Body of pancreas (tissue), 4 donors: ENCODE results near the gene ARHGAP42. TPM values are rescaled to one million over a fixed set of nuclear protein-coding genes. Genes with fewer than 3 reads are reported as not detected.

ENCODE experiments used
- ATAC-seq: fragments of 150-250 bp; one replicate; pipeline ENCODE4 v1.9.1; 2016
- DNase-seq, 4 donors: peaks; one replicate each; pipeline ENCODE4 v3.0.0-alpha.2; 2019
- H3K27ac ChIP-seq, 4 donors: fragments of 200-600 bp; sonication (generic); 1 replicate in 3 of 4; 2 replicates in 1 of 4; pipeline versions ENCODE4 v1.5.1 to v1.6.1; 2016 to 2019; ENCODE audit warnings: mild to moderate bottlenecking in 1 of 4, mixed read lengths in 1 of 4, moderate library complexity in 1 of 4
- H3K27me3 ChIP-seq, 2 donors: fragments of 200-600 bp; sonication (generic); one replicate each; pipeline ENCODE4 v1.6.0; 2016; ENCODE audit warnings: mild to moderate bottlenecking in 1 of 2
- H3K36me3 ChIP-seq, 2 donors: fragments of 200-600 bp; sonication (generic); replicated peaks in 1 of 2; 2 replicates each; pipeline ENCODE4 v1.5.1; 2016; ENCODE audit warnings: low read depth in 2 of 2; ENCODE audit not compliant: insufficient read depth in 1 of 2
- H3K4me1 ChIP-seq: fragments of 200-600 bp; sonication (generic); one replicate; pipeline ENCODE4 v1.6.0; 2016
- H3K4me3 ChIP-seq, 2 donors: fragments of 200-600 bp; sonication (generic); 1 replicate in 1 of 2; 2 replicates in 1 of 2; pipeline ENCODE4 v1.5.1; 2016 to 2019
- H3K9me3 ChIP-seq, 3 donors: fragments of 200-600 bp; sonication (generic); 1 replicate in 2 of 3; 2 replicates in 1 of 3; pipeline ENCODE4 v1.5.1; 2016
- POLR2A ChIP-seq, 3 donors: fragments of 450-650 bp; IDR thresholded peaks; one replicate each; pipeline ENCODE4 v1.6.1; 2016; ENCODE audit warnings: antibody characterized with exemption in 3 of 3, mild to moderate bottlenecking in 2 of 3
- WGBS, 2 donors: methylation state at CpG; one replicate each; pipeline ENCODE4 v1.1.5; 2017; 5-methylcytosine and 5-hydroxymethylcytosine counted together
- intact Hi-C: fragments of 100-400 bp; cut with DNase I; formaldehyde crosslinking; loops from one replicate; pipeline ENCODE4 v1.15.1; 2023
- total RNA-seq, 2 donors: library from RNA; depleted of rRNA; stranded (reverse); fragments of >200 nt; gene quantifications; one replicate each; pipeline ENCODE4 v1.1.0, GENCODE V29; 2016
- TF ChIP-seq, protein P1 (sequence below), 7 experiments: fragments of 450-650 bp in 4 of 7; fragments of 200-600 bp in 3 of 7; sonication (generic) in 3 of 7; IDR thresholded peaks; one replicate each; pipeline ENCODE4 v1.5.1; 2016 to 2019; ENCODE audit warnings: antibody characterized with exemption in 7 of 7

ARHGAP42 gene
- total RNA-seq, 2 donors from 2014 or later: 3.6 to 4.7 TPM

DNA sequence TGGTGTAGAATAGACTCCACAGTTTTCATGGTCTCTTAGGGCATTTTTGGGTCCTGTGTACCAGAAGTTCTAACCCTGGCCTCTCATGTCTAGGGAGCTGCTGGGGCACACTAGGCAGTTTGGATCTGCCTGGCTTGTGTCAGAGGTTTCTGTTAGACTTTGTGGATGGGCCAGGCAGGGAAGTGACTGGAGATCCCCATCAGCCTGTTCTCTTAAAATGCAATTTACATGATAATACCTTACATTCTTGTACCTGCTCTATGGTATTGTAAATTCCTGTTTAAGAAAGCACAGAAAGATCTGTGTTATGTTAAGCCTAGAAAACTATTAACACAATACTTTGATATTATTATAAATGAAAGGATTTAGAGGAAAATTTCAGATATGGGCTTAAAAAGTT, 104.0 kb downstream of the ARHGAP42 start:
- DNase-seq (no peak), ATAC-seq (no peak)
- H3K36me3 ChIP-seq: no peaks in the 10 kb centered on the region
- no peak overlapping the region for H3K4me3 ChIP-seq
- TF ChIP-seq, protein P1, sequence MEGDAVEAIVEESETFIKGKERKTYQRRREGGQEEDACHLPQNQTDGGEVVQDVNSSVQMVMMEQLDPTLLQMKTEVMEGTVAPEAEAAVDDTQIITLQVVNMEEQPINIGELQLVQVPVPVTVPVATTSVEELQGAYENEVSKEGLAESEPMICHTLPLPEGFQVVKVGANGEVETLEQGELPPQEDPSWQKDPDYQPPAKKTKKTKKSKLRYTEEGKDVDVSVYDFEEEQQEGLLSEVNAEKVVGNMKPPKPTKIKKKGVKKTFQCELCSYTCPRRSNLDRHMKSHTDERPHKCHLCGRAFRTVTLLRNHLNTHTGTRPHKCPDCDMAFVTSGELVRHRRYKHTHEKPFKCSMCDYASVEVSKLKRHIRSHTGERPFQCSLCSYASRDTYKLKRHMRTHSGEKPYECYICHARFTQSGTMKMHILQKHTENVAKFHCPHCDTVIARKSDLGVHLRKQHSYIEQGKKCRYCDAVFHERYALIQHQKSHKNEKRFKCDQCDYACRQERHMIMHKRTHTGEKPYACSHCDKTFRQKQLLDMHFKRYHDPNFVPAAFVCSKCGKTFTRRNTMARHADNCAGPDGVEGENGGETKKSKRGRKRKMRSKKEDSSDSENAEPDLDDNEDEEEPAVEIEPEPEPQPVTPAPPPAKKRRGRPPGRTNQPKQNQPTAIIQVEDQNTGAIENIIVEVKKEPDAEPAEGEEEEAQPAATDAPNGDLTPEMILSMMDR (IDR thresholded peaks at IDR 0.05): no peak
- no peak for TF ChIP-seq POLR2A (IDR thresholded peaks at IDR 0.05)
- H3K4me1 ChIP-seq: no peaks in the 10 kb centered on the region
- no peaks in the 10 kb centered on the region for H3K27me3 ChIP-seq
- no peak overlapping the region for H3K27ac ChIP-seq
- intact Hi-C loops: no loop called here
- no peaks in the 10 kb centered on the region for H3K9me3 ChIP-seq

DNA sequence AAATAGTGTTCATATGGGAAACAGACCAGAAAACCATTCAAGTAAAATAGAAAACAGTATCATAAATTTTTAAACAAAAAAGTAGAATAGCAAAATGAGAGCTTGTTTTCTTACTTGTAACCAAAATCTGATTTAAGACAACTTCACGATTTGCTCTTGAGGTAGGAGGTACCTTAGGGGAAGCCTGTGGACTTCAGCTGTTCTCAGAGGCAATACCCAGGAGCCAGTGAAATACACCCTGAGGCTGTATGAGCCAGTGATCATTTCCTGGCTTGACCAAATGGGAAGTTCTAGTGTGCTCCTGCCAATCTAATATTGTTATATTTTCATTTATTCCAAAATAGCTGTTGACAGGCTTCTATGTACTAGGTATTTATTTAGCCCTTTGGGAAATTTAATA, 104.8 kb downstream of the ARHGAP42 start:
- DNase-seq (no peak), ATAC-seq (no peak)
- H3K4me3 ChIP-seq: no peak overlapping the region
- 42 to 44% methylated on average over 1 of the region's 1 CpG for WGBS, 2 donors
- no peak overlapping the region for H3K27ac ChIP-seq
- intact Hi-C loops: no loop called here
- H3K27me3 ChIP-seq: no peaks in the 10 kb centered on the region
- H3K36me3 ChIP-seq: no peaks in the 10 kb centered on the region
- no peak for TF ChIP-seq POLR2A (IDR thresholded peaks at IDR 0.05)
- TF ChIP-seq, protein P1 (IDR thresholded peaks at IDR 0.05): no peak
- no peaks in the 10 kb centered on the region for H3K4me1 ChIP-seq
- H3K9me3 ChIP-seq: no peaks in the 10 kb centered on the region

DNA sequence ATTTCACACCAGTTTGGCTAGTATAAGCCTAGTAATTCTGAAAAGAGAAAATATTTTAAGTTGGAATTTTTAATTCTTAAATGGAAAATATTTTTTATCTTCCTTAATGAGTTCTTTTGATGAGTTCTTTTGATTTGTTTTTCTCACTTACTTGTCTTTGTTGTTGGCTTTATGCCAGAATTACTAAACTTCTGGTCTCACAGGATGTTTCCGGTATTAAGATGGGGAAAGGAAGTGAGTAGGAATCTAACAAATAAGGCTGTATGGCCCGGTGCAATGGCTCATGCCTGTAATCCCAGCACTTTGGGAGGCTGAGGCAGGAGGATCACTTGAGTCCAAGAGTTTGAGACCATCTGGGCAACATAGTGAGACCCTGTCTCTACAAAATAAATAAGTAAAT, 106.4 kb downstream of the ARHGAP42 start:
- no peak for DNase-seq
- Histone ChIP-seq H3K4me3 (no peak overlapping the region), H3K36me3 (no peaks in the 10 kb centered on the region), H3K4me1 (no peaks in the 10 kb centered on the region), H3K27me3 (no peaks in the 10 kb centered on the region), H3K27ac (no peak overlapping the region), H3K9me3 (no peaks in the 10 kb centered on the region)
- WGBS, 2 donors: 74 to 84% methylated on average over 2 of the region's 2 CpGs
- intact Hi-C loops: no loop called here
- no peak for TF ChIP-seq POLR2A (IDR thresholded peaks at IDR 0.05)
- TF ChIP-seq, protein P1 (IDR thresholded peaks at IDR 0.05): no peak
- no peak for ATAC-seq

DNA sequence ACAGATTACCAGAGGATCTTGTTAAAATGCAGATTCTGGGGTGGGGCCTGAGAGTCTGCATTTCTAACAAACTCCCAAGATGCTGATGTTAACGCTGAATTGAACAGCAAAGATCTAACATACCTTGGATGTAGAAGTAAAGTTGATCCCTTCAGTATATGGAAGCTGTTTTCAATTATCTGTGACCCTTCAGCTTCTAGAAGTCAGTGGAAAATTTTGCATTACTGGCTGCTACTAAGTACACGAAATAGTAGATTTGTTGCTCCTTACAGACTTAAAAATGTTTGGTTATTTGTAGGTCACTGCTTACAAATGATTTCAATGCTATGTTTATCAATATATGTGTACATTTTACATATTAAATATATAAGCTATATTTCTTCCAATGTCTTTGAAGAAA, 107.4 kb downstream of the ARHGAP42 start:
- DNase-seq (no peak), ATAC-seq (no peak)
- no peak overlapping the region for H3K4me3 ChIP-seq
- H3K36me3 ChIP-seq: no peaks in the 10 kb centered on the region
- no peaks in the 10 kb centered on the region for H3K27me3 ChIP-seq
- intact Hi-C loops: no loop called here
- no peak overlapping the region for H3K27ac ChIP-seq
- no peaks in the 10 kb centered on the region for H3K9me3 ChIP-seq
- TF ChIP-seq POLR2A (IDR thresholded peaks at IDR 0.05): no peak
- TF ChIP-seq, protein P1 (IDR thresholded peaks at IDR 0.05): no peak
- WGBS, 2 donors: 71 to 73% methylated on average over 2 of the region's 2 CpGs
- no peaks in the 10 kb centered on the region for H3K4me1 ChIP-seq

DNA sequence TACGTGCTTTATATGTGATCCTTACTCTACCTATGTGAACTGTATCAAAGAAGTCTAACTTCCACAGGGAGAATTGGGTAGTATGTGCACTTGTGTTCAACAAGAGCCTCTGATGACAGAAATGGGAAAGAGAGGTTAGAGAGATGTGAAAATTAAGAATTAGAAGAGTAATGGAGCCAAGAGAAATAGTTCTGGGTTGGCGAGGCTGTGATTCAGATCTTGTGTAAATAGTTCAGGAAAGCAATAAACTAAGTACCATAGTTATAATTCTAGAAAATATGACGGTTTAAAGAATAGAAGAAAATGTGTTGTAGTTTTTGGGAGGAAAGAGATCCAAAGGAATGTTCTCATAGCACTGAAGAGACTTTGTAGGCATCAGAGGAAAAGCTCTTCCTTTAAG, 112.4 kb downstream of the ARHGAP42 start:
- WGBS, 2 donors: 72 to 74% methylated on average over 3 of the region's 3 CpGs
- TF ChIP-seq, protein P1 (IDR thresholded peaks at IDR 0.05): no peak
- no peak for TF ChIP-seq POLR2A (IDR thresholded peaks at IDR 0.05)
- Histone ChIP-seq H3K36me3 (no peaks in the 10 kb centered on the region), H3K27me3 (no peaks in the 10 kb centered on the region), H3K4me3 (no peak overlapping the region), H3K9me3 (no peaks in the 10 kb centered on the region), H3K27ac (no peak overlapping the region), H3K4me1 (no peaks in the 10 kb centered on the region)
- DNase-seq (no peak), ATAC-seq (no peak)
- intact Hi-C loops: no loop called here
